K562 (cell line): ENCODE measurements around the gene UBE2K. TPM values are rescaled to one million over a fixed set of nuclear protein-coding genes. Genes with fewer than 3 reads are reported as not detected.
A peak's percentile ranks its signal among the peaks of the same experiment; 100 is the strongest.

ENCODE experiments used
- BCOR ChIP-seq: fragments of 450-650 bp; IDR thresholded peaks from 2 replicates; pipeline ENCODE4 v1.6.1; 2016
- C11orf30 ChIP-seq: fragments of 450-650 bp; IDR thresholded peaks from 2 replicates; pipeline ENCODE4 v1.6.1; 2016; ENCODE audit warnings: low read depth, mild to moderate bottlenecking
- CREB1 ChIP-seq, 2 experiments: sonication (generic) in 1 of 2; formaldehyde crosslinking in 1 of 2; IDR thresholded peaks; 2 replicates each; pipeline versions ENCODE4 v1.6.1 to v1.8.0; 2012 to 2022; ENCODE audit warnings: inconsistent platforms in 1 of 2, mild to moderate bottlenecking in 1 of 2, missing genetic modification reagents in 1 of 2, moderate library complexity in 1 of 2
- FOXA1 ChIP-seq: fragments of 450-650 bp; IDR thresholded peaks from 2 replicates; pipeline ENCODE4 v1.6.1; 2016; ENCODE audit warnings: mild to moderate bottlenecking, borderline replicate concordance
- GTF2E2 ChIP-seq: fragments of 200-800 bp; sonication (Bioruptor generic); IDR thresholded peaks from 2 replicates; pipeline ENCODE4 v1.6.1; 2016; ENCODE audit warnings: missing genetic modification characterization, missing compliant biosample characterization
- HNRNPUL1 ChIP-seq: fragments of 200-400 bp; formaldehyde crosslinking; IDR thresholded peaks from 2 replicates; pipeline ENCODE4 v1.6.1; 2017; ENCODE audit warnings: low read length
- ILK ChIP-seq: fragments of 450-650 bp; IDR thresholded peaks from 2 replicates; pipeline ENCODE4 v1.6.1; 2016; ENCODE audit warnings: missing genetic modification characterization, low read depth, mild to moderate bottlenecking, missing compliant biosample characterization, moderate library complexity, borderline replicate concordance
- KDM1A ChIP-seq, 2 experiments: fragments of 450-650 bp; IDR thresholded peaks; 2 replicates each; pipeline ENCODE4 v1.6.1; 2016; ENCODE audit warnings: mild to moderate bottlenecking in 2 of 2
- RBM25 ChIP-seq: fragments of 200-400 bp; formaldehyde crosslinking; IDR thresholded peaks from 2 replicates; pipeline ENCODE4 v1.6.1; 2018; ENCODE audit warnings: low read length, low read depth, moderate library complexity; ENCODE audit not compliant: severe bottlenecking
- RFX5 ChIP-seq: IDR thresholded peaks from 2 replicates; pipeline ENCODE4 v1.6.1; 2011; ENCODE audit warnings: low read depth, mild to moderate bottlenecking, improper control_type of control experiment, low read length
- SFPQ ChIP-seq: fragments of 200-400 bp; formaldehyde crosslinking; IDR thresholded peaks from 2 replicates; pipeline ENCODE4 v1.6.1; 2017; ENCODE audit warnings: mild to moderate bottlenecking, low read depth, low read length, moderate library complexity
- ZKSCAN1 ChIP-seq: fragments of 150-350 bp; IDR thresholded peaks from 2 replicates; pipeline ENCODE4 v1.6.1; 2016; ENCODE audit warnings: low read depth, low read length
- polyA plus RNA-seq, 8 experiments: library from polyadenylated mRNA; depleted of rRNA in 4 of 8; stranded (reverse) in 5 of 8; unstranded in 3 of 8; fragments of >200 nt; fragmentation: Nextera tagmentation in 2 of 8; fragmentation: Illumina TruSeq in 1 of 8; extraction: Ambion mirVana in 2 of 8; extraction: Trizol in 1 of 8; gene quantifications; 2 replicates each; pipeline versions ENCODE4 v1.2.1 to v1.2.3, GENCODE V29; 2011 to 2014; ENCODE audit warnings: inconsistent platforms in 1 of 8, missing spikeins in 1 of 8
- total RNA-seq, 7 experiments: library from RNA; depleted of rRNA in 6 of 7; stranded (reverse); fragments of >200 nt in 6 of 7; fragmentation: Illumina TruSeq in 2 of 7; extraction: Trizol in 2 of 7; gene quantifications; 2 replicates each; pipeline versions ENCODE4 v1.2.1 to v1.2.3, GENCODE V29; 2011 to 2021; ENCODE audit warnings: low replicate concordance in 1 of 7
- TF ChIP-seq, protein P1 (sequence below): IDR thresholded peaks from 2 replicates; pipeline ENCODE4 v1.6.1; 2014; ENCODE audit warnings: antibody characterized with exemption
- TF ChIP-seq, protein P2 (sequence below), 2 experiments: fragments of 450-650 bp; formaldehyde crosslinking in 1 of 2; IDR thresholded peaks; 2 replicates each; pipeline versions ENCODE4 v1.4.0 to v1.6.1; 2014 to 2020; ENCODE audit warnings: mild to moderate bottlenecking in 2 of 2, borderline replicate concordance in 1 of 2, low read depth in 1 of 2

The UBE2K gene
- total and polyA plus RNA-seq, 9 of the 15 experiments (the other 6 are each of a cell fraction or from before 2014, with no cell fraction given), result 29.8 to 190 (median 62.6) TPM

GRCh38 chr4:39756159-39756558, 58.2 kb downstream of the UBE2K start (continued):
- TF ChIP-seq RFX5, result no peak
- TF ChIP-seq KDM1A (IDR thresholded peaks at IDR 0.05), result 0 out of 4 replicates have a peak, but pooled peaks of 1 of the 2 experiments have one; percentile 16
- TF ChIP-seq BCOR, result peak; percentile 31; the same call in 1 of the 2 replicates
- TF ChIP-seq, protein P1, sequence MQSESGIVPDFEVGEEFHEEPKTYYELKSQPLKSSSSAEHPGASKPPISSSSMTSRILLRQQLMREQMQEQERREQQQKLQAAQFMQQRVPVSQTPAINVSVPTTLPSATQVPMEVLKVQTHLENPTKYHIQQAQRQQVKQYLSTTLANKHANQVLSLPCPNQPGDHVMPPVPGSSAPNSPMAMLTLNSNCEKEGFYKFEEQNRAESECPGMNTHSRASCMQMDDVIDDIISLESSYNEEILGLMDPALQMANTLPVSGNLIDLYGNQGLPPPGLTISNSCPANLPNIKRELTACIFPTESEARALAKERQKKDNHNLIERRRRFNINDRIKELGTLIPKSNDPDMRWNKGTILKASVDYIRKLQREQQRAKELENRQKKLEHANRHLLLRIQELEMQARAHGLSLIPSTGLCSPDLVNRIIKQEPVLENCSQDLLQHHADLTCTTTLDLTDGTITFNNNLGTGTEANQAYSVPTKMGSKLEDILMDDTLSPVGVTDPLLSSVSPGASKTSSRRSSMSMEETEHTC, result no peak
- no peak for TF ChIP-seq ILK (tag)
- no peak for TF ChIP-seq CREB1 (IDR thresholded peaks at IDR 0.05)
- no peak for TF ChIP-seq CREB1 (CRISPR knock-in tag; IDR thresholded peaks at IDR 0.05)
- no peak for TF ChIP-seq FOXA1
- no peak for TF ChIP-seq C11orf30
- TF ChIP-seq RBM25, result peak; percentile 67
- TF ChIP-seq, protein P2, sequence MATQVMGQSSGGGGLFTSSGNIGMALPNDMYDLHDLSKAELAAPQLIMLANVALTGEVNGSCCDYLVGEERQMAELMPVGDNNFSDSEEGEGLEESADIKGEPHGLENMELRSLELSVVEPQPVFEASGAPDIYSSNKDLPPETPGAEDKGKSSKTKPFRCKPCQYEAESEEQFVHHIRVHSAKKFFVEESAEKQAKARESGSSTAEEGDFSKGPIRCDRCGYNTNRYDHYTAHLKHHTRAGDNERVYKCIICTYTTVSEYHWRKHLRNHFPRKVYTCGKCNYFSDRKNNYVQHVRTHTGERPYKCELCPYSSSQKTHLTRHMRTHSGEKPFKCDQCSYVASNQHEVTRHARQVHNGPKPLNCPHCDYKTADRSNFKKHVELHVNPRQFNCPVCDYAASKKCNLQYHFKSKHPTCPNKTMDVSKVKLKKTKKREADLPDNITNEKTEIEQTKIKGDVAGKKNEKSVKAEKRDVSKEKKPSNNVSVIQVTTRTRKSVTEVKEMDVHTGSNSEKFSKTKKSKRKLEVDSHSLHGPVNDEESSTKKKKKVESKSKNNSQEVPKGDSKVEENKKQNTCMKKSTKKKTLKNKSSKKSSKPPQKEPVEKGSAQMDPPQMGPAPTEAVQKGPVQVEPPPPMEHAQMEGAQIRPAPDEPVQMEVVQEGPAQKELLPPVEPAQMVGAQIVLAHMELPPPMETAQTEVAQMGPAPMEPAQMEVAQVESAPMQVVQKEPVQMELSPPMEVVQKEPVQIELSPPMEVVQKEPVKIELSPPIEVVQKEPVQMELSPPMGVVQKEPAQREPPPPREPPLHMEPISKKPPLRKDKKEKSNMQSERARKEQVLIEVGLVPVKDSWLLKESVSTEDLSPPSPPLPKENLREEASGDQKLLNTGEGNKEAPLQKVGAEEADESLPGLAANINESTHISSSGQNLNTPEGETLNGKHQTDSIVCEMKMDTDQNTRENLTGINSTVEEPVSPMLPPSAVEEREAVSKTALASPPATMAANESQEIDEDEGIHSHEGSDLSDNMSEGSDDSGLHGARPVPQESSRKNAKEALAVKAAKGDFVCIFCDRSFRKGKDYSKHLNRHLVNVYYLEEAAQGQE (IDR thresholded peaks at IDR 0.05; ENCODE audit: borderline replicate concordance), result no peak
- TF ChIP-seq, protein P2 (CRISPR knock-in tag; IDR thresholded peaks at IDR 0.05; ENCODE audit: low read depth), result no peak
- TF ChIP-seq GTF2E2 (tag), result no peak
- no peak for TF ChIP-seq SFPQ
- no peak for TF ChIP-seq ZKSCAN1
- TF ChIP-seq HNRNPUL1, result no peak
